Effector memory CD8-positive, alpha-beta T cell (primary cell): Measurements from ENCODE around the gene OR8S1.
"Not testable (repeated sequence)": the region's sequence is repeated elsewhere in the genome, so short reads cannot be mapped to it uniquely, and the experiment has no call there.

Source experiments
- ATAC-seq: fragments of 150-1000 bp; cut with Tn5 transposase; replicated peaks from 2 replicates; pipeline ENCODE4 v1.10.0; 2021; ENCODE audit warnings: mild to moderate bottlenecking, moderate library complexity
- DNase-seq, 3 experiments: peaks; one replicate each; pipeline ENCODE4 v3.0.0; 2021
- H3K27ac Mint-ChIP-seq, 2 donors: one replicate each; pipeline ENCODE4 v1.8.0; 2022; ENCODE audit warnings: mild to moderate bottlenecking in 2 of 2, mixed read lengths in 2 of 2, moderate library complexity in 2 of 2
- H3K27me3 Mint-ChIP-seq, 2 donors: one replicate each; pipeline ENCODE4 v1.8.0; 2022; ENCODE audit warnings: mixed read lengths in 2 of 2
- H3K36me3 Mint-ChIP-seq: one replicate; pipeline ENCODE4 v1.8.0; 2022; ENCODE audit warnings: mild to moderate bottlenecking, moderate library complexity, mixed read lengths; ENCODE audit not compliant: insufficient read depth
- H3K4me1 Mint-ChIP-seq, 2 donors: one replicate each; pipeline ENCODE4 v1.8.0; 2022; ENCODE audit warnings: low read depth in 2 of 2, mixed read lengths in 2 of 2
- H3K4me3 Mint-ChIP-seq, 2 donors: one replicate each; pipeline ENCODE4 v1.8.0; 2022; ENCODE audit warnings: mild to moderate bottlenecking in 2 of 2, mixed read lengths in 2 of 2, moderate library complexity in 2 of 2
- H3K9me3 Mint-ChIP-seq, 2 donors: one replicate each; pipeline ENCODE4 v1.8.0; 2022; ENCODE audit warnings: mixed read lengths in 2 of 2
- total RNA-seq, 9 experiments: gene quantifications; one replicate each; lab custom pipeline; 2026; lab: John Stamatoyannopoulos, UW

The OR8S1 gene
- 0 reads per million in 9 experiments for total RNA-seq

- no peaks in the 10 kb centered on the region for H3K36me3 Mint-ChIP-seq
- DNase-seq, result no peak
- H3K27me3 Mint-ChIP-seq, result peaks cover 32 to 41% of the 10 kb centered on the region in 2 donors
- H3K9me3 Mint-ChIP-seq, result no peaks in the 10 kb centered on the region
- H3K27ac Mint-ChIP-seq, result no peak within 1 kb of the TSS
- H3K4me1 Mint-ChIP-seq, result no peaks in the 10 kb centered on the region
- H3K4me3 Mint-ChIP-seq, result no peak within 1 kb of the TSS
- ATAC-seq, result no peak
These were observed at the start of gene OR8S1 for GRCh38 chr12:48525332-48525731. TSS of gene OR8S1 (plus strand) at chr12:48525632. CDS start at chr12:48525632, 0 bp downstream.

GRCh38 chr12:48482198-48482597, 43.2 kb upstream of the OR8S1 start, which contains the start of gene C12orf54:
TSS of gene C12orf54 (plus strand) at chr12:48482498. CDS start at chr12:48483297, 799 bp downstream.
- Mint-ChIP-seq H3K9me3 (no peaks in the 10 kb centered on the region), H3K4me3 (no peak within 1 kb of the TSS), H3K27me3 (peaks cover 38 to 53% of the 10 kb centered on the region in 2 donors), H3K36me3 (no peaks in the 10 kb centered on the region), H3K4me1 (no peaks in the 10 kb centered on the region), H3K27ac (no peak within 1 kb of the TSS)
- ATAC-seq (no peak), DNase-seq (no peak)

- ATAC-seq (no peak), DNase-seq (no peak)
- Mint-ChIP-seq H3K9me3 (no peaks in the 10 kb centered on the region), H3K4me1 (no peaks in the 10 kb centered on the region), H3K4me3 (no peak overlapping the region), H3K36me3 (no peaks in the 10 kb centered on the region), H3K27ac (no peak overlapping the region), H3K27me3 (peaks cover 34 to 45% of the 10 kb centered on the region in 2 donors)
These were observed 42.5 kb upstream of the OR8S1 start for GRCh38 chr12:48482930-48483329.

- DNase-seq (no peak), ATAC-seq (no peak)
- Mint-ChIP-seq H3K27me3 (peaks cover 53 to 64% of the 10 kb centered on the region in 2 donors), H3K4me3 (no peak overlapping the region), H3K4me1 (no peaks in the 10 kb centered on the region), H3K27ac (no peak overlapping the region), H3K9me3 (no peaks in the 10 kb centered on the region), H3K36me3 (no peaks in the 10 kb centered on the region)
These were observed 39.2 kb upstream of the OR8S1 start for GRCh38 chr12:48486261-48486660.

- Mint-ChIP-seq H3K9me3 (no peaks in the 10 kb centered on the region), H3K36me3 (no peaks in the 10 kb centered on the region)
These were observed 38.8 kb upstream of the OR8S1 start for GRCh38 chr12:48486679-48487078.

GRCh38 chr12:48489012-48489411, 36.4 kb upstream of the OR8S1 start:
- no peaks in the 10 kb centered on the region for H3K36me3 Mint-ChIP-seq
- no peak for ATAC-seq
- DNase-seq, result no peak
- H3K27ac Mint-ChIP-seq, result no peak overlapping the region
- peaks cover 38 to 65% of the 10 kb centered on the region in 2 donors for H3K27me3 Mint-ChIP-seq
- no peak overlapping the region for H3K4me3 Mint-ChIP-seq
- no peaks in the 10 kb centered on the region for H3K4me1 Mint-ChIP-seq
- H3K9me3 Mint-ChIP-seq, result no peaks in the 10 kb centered on the region

More at GRCh38 chr12:48486679-48487078, 38.8 kb upstream of the OR8S1 start:
- H3K4me3 Mint-ChIP-seq, result no peak overlapping the region
- no peaks in the 10 kb centered on the region for H3K4me1 Mint-ChIP-seq
- H3K27me3 Mint-ChIP-seq, result peaks cover 49 to 66% of the 10 kb centered on the region in 2 donors
- DNase-seq (no peak), ATAC-seq (no peak)
- no peak overlapping the region for H3K27ac Mint-ChIP-seq

GRCh38 chr12:48489456-48489855, 36.0 kb upstream of the OR8S1 start:
- not testable (repeated sequence) for H3K9me3 Mint-ChIP-seq, H3K4me1 Mint-ChIP-seq, H3K27ac Mint-ChIP-seq, H3K4me3 Mint-ChIP-seq, H3K36me3 Mint-ChIP-seq, ATAC-seq, DNase-seq
- H3K27me3 Mint-ChIP-seq, result peaks cover 38 to 64% of the 10 kb centered on the region in 2 donors

GRCh38 chr12:48500281-48500680, 25.2 kb upstream of the OR8S1 start:
- H3K27me3 Mint-ChIP-seq, result peaks cover 37 to 42% of the 10 kb centered on the region in 2 donors
- not testable (repeated sequence) for ATAC-seq, DNase-seq, H3K4me1 Mint-ChIP-seq, H3K36me3 Mint-ChIP-seq, H3K9me3 Mint-ChIP-seq, H3K4me3 Mint-ChIP-seq, H3K27ac Mint-ChIP-seq

- not testable (repeated sequence) for DNase-seq, H3K4me1 Mint-ChIP-seq, H3K36me3 Mint-ChIP-seq, ATAC-seq, H3K4me3 Mint-ChIP-seq, H3K27ac Mint-ChIP-seq, H3K9me3 Mint-ChIP-seq
- H3K27me3 Mint-ChIP-seq, result peaks cover 52 to 53% of the 10 kb centered on the region in 2 donors
These were observed 18.6 kb upstream of the OR8S1 start for GRCh38 chr12:48506836-48507235.

- H3K4me1 Mint-ChIP-seq, result no peaks in the 10 kb centered on the region
These were observed 16.4 kb upstream of the OR8S1 start for GRCh38 chr12:48508987-48509386.

GRCh38 chr12:48510111-48510510, 15.3 kb upstream of the OR8S1 start:
- Mint-ChIP-seq H3K27me3 (peaks cover 37 to 56% of the 10 kb centered on the region in 2 donors), H3K4me1 (no peaks in the 10 kb centered on the region), H3K36me3 (no peaks in the 10 kb centered on the region), H3K27ac (no peak overlapping the region), H3K4me3 (no peak overlapping the region), H3K9me3 (no peaks in the 10 kb centered on the region)
- DNase-seq (no peak), ATAC-seq (no peak)

More at GRCh38 chr12:48508987-48509386, 16.4 kb upstream of the OR8S1 start:
- Mint-ChIP-seq H3K27me3 (peaks cover 41 to 56% of the 10 kb centered on the region in 2 donors), H3K27ac (no peak overlapping the region), H3K4me3 (no peak overlapping the region), H3K36me3 (no peaks in the 10 kb centered on the region), H3K9me3 (no peaks in the 10 kb centered on the region)
- no peak for ATAC-seq
- no peak for DNase-seq

- peaks cover 14 to 36% of the 10 kb centered on the region in 2 donors for H3K27me3 Mint-ChIP-seq
- no peak overlapping the region for H3K4me3 Mint-ChIP-seq
- H3K4me1 Mint-ChIP-seq, result no peaks in the 10 kb centered on the region
- no peaks in the 10 kb centered on the region for H3K36me3 Mint-ChIP-seq
- DNase-seq (no peak), ATAC-seq (no peak)
- no peak overlapping the region for H3K27ac Mint-ChIP-seq
- H3K9me3 Mint-ChIP-seq, result no peaks in the 10 kb centered on the region
These were observed 12.6 kb upstream of the OR8S1 start for GRCh38 chr12:48512855-48513254.

- DNase-seq (no peak), ATAC-seq (no peak)
- Mint-ChIP-seq H3K9me3 (no peaks in the 10 kb centered on the region), H3K4me3 (no peak overlapping the region), H3K4me1 (no peaks in the 10 kb centered on the region), H3K27me3 (peaks cover 11 to 21% of the 10 kb centered on the region in 2 donors), H3K27ac (no peak overlapping the region), H3K36me3 (no peaks in the 10 kb centered on the region)
These were observed 10.7 kb upstream of the OR8S1 start for GRCh38 chr12:48514728-48515127.

GRCh38 chr12:48520381-48520780, 5.1 kb upstream of the OR8S1 start:
- H3K27ac Mint-ChIP-seq, H3K4me3 Mint-ChIP-seq, H3K9me3 Mint-ChIP-seq, ATAC-seq, H3K36me3 Mint-ChIP-seq, DNase-seq, H3K4me1 Mint-ChIP-seq: not testable (repeated sequence)
- peaks cover 5 to 13% of the 10 kb centered on the region in 2 donors for H3K27me3 Mint-ChIP-seq
